ENCODE data around the gene GNL1.
A peak's percentile ranks its signal among the peaks of the same experiment; 100 is the strongest.
"Not testable (repeated sequence)": the region's sequence is repeated elsewhere in the genome, so short reads cannot be mapped to it uniquely, and the experiment has no call there.

The GNL1 gene, protein sequence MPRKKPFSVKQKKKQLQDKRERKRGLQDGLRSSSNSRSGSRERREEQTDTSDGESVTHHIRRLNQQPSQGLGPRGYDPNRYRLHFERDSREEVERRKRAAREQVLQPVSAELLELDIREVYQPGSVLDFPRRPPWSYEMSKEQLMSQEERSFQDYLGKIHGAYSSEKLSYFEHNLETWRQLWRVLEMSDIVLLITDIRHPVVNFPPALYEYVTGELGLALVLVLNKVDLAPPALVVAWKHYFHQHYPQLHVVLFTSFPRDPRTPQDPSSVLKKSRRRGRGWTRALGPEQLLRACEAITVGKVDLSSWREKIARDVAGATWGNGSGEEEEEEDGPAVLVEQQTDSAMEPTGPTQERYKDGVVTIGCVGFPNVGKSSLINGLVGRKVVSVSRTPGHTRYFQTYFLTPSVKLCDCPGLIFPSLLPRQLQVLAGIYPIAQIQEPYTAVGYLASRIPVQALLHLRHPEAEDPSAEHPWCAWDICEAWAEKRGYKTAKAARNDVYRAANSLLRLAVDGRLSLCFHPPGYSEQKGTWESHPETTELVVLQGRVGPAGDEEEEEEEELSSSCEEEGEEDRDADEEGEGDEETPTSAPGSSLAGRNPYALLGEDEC
- total RNA-seq: 81.8 to 204 (median 128) reads per million in 9 experiments

DNA sequence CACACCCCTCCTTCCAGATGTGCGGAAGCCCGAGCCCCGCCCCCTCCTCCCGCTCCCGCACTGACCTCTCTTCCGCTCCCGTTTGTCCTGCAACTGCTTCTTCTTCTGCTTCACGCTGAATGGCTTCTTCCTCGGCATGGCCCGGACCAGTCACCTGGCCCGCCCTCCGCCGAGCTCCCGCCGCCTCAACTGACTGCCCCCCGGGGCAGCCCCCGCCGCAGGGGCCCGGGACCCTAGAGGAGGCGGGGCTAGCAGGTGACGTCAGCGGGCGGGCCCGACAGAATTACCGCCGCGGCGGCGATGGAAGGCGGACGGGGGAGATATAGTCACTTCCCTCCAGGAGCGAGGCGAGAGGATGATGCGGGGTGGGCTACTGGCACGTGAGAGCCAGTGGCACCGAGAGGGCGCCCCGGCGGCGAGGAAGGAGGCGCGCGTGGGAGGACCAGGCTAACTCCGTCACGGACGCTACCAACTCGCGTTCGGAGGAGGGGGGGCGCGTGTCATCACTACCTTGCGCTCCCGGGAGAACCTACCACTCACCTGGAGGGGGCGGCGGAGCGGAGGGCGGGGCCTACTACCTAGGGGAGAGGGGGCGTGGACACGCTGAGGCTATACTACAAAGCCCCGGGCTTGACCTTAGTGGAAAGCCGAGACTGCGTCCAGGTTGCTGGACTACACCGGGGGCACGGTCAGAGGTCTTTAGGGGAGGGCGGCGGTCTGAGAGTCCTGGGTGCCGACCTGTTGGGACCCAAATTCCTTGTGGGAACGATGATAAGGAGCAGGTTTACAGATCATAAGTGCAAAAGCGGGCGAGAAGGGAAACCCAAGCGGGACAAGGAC, at the start of gene GNL1:
TSS of gene GNL1 (minus strand) at position 424 of the 840 bp plus-strand sequence. CDS start at position 138, 286 bp downstream.
- Mint-ChIP-seq H3K36me3 (ENCODE audit: insufficient read depth) (peaks cover 59% of the 10 kb centered on the region), H3K9me3 (no peaks in the 10 kb centered on the region), H3K4me3 (peak within 1 kb of the TSS; percentile 94 to 98), H3K27me3 (no peaks in the 10 kb centered on the region), H3K4me1 (ENCODE audit: low read depth in 2 of 2) (peaks cover 30 to 33% of the 10 kb centered on the region in 2 donors), H3K27ac (peak within 1 kb of the TSS; percentile 99)
- ATAC-seq (replicated peaks): peak; percentile 82
- peak; percentile 99 for DNase-seq

DNA sequence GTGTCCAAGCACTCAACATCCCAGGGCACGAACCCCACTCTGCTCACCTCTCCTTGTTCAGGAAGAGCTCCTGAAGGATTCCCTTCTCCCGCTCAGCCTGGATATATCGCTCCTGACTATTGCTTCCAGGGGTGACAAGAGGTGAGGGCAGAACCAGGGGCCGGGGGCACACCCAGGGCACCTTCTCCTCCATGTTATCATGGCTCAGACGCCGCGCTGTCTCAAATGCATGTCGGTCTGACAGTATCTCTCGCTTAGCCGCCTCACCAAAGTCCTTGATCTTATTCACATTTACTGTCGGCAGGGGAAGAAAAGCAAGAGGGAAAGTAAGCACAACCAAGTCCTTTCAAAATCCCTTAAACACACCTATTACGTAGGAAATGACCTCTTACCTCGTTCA, 47.7 kb upstream of the GNL1 start:
- Mint-ChIP-seq H3K27ac (peak overlapping the region in 1 of 2 donors; percentile 70), H3K36me3 (ENCODE audit: insufficient read depth) (peaks cover 93% of the 10 kb centered on the region), H3K4me1 (ENCODE audit: low read depth in 2 of 2) (peaks cover 21 to 35% of the 10 kb centered on the region in 2 donors), H3K27me3 (no peaks in the 10 kb centered on the region), H3K4me3 (no peak overlapping the region), H3K9me3 (no peaks in the 10 kb centered on the region)
- ATAC-seq (replicated peaks) (no peak), DNase-seq (no peak)

DNA sequence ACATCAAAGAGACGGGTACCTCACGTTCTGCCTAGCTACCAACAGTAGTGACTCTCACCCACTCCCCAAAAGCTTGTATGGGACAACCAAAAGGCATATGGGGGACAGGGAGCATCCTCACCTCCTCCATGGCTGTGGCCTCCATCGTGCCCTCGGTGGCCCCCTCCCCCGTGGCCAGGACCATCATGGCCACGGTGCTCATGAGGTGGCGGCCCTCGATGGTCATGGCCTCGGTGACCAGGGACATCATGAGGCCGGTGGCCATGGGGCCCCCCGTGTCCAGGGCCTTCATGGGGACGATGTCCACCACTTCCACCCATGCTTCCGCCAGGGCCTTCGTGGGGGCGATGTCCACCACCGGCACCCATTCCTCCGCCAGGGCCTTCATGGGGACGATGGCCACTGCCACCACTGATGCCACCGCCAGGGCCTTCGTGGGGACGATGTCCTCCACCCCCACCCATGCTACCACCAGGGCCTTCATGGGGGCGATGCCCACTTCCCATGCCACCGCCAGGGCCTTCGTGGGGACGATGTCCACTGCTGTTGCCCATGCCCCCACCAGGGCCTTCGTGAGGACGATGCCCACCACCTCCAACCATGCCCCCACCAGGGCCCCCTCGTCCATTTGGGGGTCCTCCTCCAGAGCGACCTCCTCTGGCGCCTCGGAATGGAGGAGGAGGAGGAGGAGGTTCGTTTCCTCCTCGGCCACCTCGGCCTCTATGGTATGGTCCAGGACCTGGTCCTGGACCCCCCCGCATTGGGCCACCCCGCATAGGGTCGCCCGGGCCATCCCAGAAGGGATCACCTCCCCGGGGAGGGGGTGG, 45.7 kb upstream of the GNL1 start:
- DNase-seq (no peak), ATAC-seq (replicated peaks) (no peak)
- Mint-ChIP-seq H3K4me1 (ENCODE audit: low read depth in 2 of 2) (peaks cover 19 to 34% of the 10 kb centered on the region in 2 donors), H3K27me3 (no peaks in the 10 kb centered on the region), H3K36me3 (ENCODE audit: insufficient read depth) (peaks cover 81% of the 10 kb centered on the region), H3K9me3 (no peaks in the 10 kb centered on the region), H3K4me3 (peak overlapping the region in 1 of 2 donors; percentile 29), H3K27ac (peak overlapping the region; percentile 84 to 91)

DNA sequence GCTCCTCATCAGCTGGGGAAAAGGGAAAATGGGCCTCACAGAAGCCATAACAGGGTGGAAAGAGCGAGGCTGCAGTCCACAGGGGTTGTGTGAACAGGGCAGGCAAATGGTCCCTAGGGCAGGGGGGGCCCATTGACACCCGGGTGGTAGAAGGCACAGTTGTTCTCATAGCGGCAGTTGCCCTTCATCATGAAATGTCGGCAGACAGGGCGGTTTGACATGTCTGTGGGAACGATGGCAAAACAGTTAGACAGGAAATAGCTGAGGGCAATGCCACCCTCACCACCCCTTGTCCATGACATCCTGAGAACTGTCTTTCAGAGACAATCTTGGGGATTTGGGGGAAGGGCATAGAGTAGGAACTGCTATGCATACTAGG, 45.1 kb upstream of the GNL1 start:
- ATAC-seq (replicated peaks): peak; percentile 74
- Mint-ChIP-seq H3K4me1 (ENCODE audit: low read depth in 2 of 2) (peaks cover 20 to 34% of the 10 kb centered on the region in 2 donors), H3K9me3 (no peaks in the 10 kb centered on the region), H3K27ac (peak overlapping the region; percentile 84 to 91), H3K36me3 (ENCODE audit: insufficient read depth) (peaks cover 75% of the 10 kb centered on the region), H3K27me3 (no peaks in the 10 kb centered on the region), H3K4me3 (peak overlapping the region; percentile 6 to 29)
- DNase-seq: peak; percentile 26 to 35 (median 27)

DNA sequence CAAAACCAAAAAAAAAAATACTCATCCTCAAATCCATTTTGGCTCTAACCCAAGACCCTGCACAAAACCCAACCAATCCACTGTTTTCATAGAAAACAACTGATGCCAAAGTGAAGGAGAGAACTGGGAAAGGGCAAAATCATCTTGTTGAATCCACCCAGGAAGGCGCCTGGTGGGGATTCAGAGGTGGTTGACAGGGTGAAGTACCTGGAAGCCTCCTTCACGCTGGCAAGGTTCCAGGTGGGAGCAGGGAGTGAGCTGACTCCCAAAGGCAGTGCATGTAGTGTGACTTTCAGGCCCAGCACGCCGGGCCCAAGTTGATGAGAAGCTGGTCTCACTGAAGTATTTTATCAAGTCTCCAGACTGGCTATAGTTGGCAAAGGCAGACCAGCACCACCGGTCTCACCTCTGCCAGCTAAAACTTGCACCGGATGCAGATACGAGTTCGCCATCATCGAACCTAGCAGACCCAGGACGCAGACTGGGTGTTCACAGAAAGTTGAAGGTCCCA, 44.2 kb upstream of the GNL1 start:
- no peak for ATAC-seq (replicated peaks)
- Mint-ChIP-seq H3K36me3 (ENCODE audit: insufficient read depth) (peaks cover 66% of the 10 kb centered on the region), H3K9me3 (no peaks in the 10 kb centered on the region), H3K4me3 (peak overlapping the region in 1 of 2 donors; percentile 17), H3K27me3 (no peaks in the 10 kb centered on the region), H3K27ac (peak overlapping the region; percentile 49 to 91), H3K4me1 (ENCODE audit: low read depth in 2 of 2) (peaks cover 17 to 34% of the 10 kb centered on the region in 2 donors)
- no peak for DNase-seq

DNA sequence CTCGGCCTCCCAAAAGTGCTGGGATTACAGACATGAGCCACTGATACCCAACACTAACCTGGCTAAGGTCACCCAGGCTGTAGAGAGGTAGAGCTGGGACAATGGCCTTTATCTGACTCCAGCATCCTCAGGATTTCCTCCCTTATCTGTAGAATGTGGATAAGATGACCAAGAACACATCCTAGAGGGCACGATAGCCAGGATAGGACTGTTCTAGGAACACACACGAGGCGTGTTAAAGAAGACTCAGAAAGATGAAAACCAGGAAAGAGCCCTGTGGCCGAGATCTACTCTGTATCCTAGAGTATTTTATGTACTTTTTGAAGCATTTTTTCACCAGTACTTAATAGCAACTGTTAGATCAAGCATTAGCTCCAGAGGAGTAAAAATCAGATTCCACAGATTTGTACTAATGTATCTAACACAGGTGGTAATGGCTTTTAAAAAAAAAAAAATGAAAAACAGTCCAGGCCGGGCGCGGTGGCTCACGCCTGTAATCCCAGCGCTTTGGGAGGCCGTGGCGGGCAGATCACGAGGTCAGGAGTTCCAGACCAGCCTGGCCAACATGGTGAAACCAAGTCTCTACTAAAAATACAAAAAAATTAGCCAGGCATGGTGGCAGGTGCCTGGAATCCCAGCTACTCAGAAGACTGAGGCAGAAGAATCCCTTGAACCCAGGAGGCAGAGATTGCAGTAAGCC, 43.5 kb upstream of the GNL1 start:
- Mint-ChIP-seq H3K36me3 (ENCODE audit: insufficient read depth) (peaks cover 61% of the 10 kb centered on the region), H3K27ac (peak overlapping the region; percentile 49 to 91), H3K4me3 (no peak overlapping the region), H3K4me1 (ENCODE audit: low read depth in 2 of 2) (peaks cover 17 to 34% of the 10 kb centered on the region in 2 donors), H3K9me3 (no peaks in the 10 kb centered on the region), H3K27me3 (no peaks in the 10 kb centered on the region)
- DNase-seq: no peak
- no peak for ATAC-seq (replicated peaks)

DNA sequence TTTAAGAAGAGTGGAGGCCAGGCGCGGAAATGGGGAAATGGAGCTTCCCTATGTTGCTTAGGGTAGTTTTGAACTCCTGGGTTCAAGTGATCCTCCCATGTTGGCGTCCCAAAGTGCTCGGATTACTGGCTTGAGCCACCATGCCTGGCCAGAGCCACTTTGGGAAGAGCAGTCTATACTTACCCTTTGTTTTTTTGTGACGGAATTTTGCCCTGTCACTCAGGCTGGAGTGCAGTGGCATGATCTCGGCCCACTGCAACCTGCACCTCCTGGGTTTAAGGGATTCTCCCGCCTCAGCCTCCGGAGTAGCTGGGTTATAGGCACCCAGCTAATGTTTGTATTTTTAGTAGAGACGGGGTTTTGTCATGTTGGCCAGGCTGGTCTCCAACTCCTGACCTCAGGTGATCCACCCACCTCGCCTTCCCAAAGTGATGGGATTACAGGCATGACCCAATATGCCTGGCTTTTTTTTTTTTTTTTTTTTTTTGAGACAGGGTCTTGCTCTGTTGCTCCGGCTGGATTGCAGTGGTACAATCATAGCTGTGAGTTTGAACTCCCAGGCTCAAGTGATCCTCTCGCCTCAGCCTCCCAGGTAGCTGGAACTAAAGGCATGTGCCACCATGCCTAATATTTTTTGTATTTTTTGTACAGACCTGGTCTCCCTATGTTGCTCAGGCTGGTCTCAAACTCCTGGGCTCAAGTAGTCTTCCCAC, 42.8 kb upstream of the GNL1 start:
- ATAC-seq (replicated peaks) (no peak), DNase-seq (no peak)
- Mint-ChIP-seq H3K27me3 (no peaks in the 10 kb centered on the region), H3K27ac (peak overlapping the region; percentile 49 to 63), H3K9me3 (no peaks in the 10 kb centered on the region), H3K4me3 (no peak overlapping the region), H3K4me1 (ENCODE audit: low read depth in 2 of 2) (peaks cover 17 to 30% of the 10 kb centered on the region in 2 donors), H3K36me3 (ENCODE audit: insufficient read depth) (peaks cover 59% of the 10 kb centered on the region)

DNA sequence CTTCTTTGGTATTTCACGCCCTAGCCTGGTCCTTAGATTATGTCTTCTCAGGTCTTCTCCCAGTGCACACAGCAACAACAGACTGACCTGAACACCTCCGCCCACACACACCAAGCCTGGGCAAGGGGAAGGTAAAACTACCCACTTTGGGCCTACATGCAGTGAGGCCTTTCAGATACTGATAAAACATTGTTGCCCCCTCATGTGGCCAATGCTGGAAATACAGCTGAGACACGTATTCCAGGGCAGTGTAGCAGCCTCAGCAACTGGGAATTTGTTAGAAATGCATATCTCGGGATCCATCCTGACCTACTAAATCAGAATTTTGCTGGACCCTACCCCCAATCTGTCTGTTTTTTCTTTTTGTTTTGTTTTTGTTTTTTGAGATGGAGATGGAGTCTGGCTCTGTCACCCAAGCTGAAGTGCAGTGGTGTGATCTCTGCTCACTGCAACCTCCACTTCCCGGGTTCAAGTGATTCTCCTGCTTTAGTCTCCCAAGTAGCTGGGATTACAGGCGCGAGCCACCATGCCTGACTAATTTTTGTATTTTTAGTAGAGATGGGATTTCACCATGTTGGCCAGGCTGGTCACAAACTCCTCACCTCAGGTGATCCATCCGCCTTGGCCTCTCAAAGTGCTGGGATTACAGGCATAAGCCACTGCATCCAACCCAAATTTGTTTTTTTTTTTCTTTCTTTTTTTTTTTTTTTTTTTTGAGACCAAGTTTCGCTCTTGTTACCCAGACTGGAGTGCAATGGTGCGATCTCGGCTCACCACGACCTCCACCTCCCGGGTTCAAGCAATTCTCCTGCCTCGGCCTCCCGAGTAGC, 41.2 kb upstream of the GNL1 start:
- ATAC-seq (replicated peaks) (peak; percentile 83), DNase-seq (peak; percentile 76 to 88 (median 83))
- Mint-ChIP-seq H3K36me3 (ENCODE audit: insufficient read depth) (peaks cover 50% of the 10 kb centered on the region), H3K4me1 (ENCODE audit: low read depth in 2 of 2) (peaks cover 14 to 20% of the 10 kb centered on the region in 2 donors), H3K27ac (peak overlapping the region; percentile 44 to 76)
- H3K4me3 Mint-ChIP-seq, H3K9me3 Mint-ChIP-seq, H3K27me3 Mint-ChIP-seq: not testable (repeated sequence)

DNA sequence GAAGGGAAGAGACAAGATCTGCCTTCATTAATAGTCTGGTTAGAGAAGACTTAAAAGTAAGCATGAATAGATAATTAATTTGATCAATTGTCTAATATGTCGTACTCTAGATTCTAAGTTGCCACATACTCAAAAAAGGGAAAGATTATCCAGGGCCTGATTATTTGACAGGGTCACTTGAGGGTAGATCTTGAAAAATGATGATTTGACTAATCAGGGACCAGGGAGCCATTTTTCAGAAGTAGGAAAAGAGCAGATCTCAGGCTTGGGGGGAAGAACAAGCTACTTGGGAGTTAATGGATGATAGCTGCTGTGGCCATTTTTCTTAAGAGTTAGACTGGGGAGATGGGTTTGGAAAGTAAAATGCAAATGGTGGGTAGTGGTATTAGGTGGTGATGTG, 36.0 kb upstream of the GNL1 start:
- no peak overlapping the region for H3K4me3 Mint-ChIP-seq
- H3K9me3 Mint-ChIP-seq: no peaks in the 10 kb centered on the region
- ATAC-seq (replicated peaks) (no peak), DNase-seq (no peak)
- H3K27me3 Mint-ChIP-seq: no peaks in the 10 kb centered on the region
- H3K36me3 Mint-ChIP-seq (ENCODE audit: insufficient read depth): peaks cover 66% of the 10 kb centered on the region
- peaks cover 9% of the 10 kb centered on the region in 2 donors for H3K4me1 Mint-ChIP-seq (ENCODE audit: low read depth in 2 of 2)
- H3K27ac Mint-ChIP-seq: peak overlapping the region in 1 of 2 donors; percentile 22

DNA sequence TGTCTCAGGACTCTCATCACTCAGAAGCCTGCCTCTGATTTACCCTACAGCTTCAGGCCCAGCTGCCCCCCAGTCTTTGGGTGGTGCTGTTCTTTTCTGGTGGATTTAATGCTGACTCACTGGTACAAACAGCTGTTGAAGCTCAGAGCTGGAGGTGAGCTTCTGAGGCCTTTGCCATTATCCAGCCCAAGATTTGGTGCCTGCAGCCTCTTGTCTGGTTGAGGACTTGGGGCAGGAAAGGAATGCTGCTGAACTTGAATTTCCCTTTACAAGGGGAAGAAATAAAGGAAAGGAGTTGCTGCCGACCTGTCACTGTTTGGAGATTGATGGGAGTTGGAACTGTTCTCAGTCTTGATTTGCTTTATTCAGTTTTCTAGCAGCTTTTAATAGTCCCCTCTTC, 34.7 kb upstream of the GNL1 start:
- Mint-ChIP-seq H3K27ac (peak overlapping the region in 1 of 2 donors; percentile 62), H3K27me3 (no peaks in the 10 kb centered on the region), H3K36me3 (ENCODE audit: insufficient read depth) (peaks cover 76% of the 10 kb centered on the region), H3K9me3 (no peaks in the 10 kb centered on the region), H3K4me1 (ENCODE audit: low read depth in 2 of 2) (peaks cover 6 to 8% of the 10 kb centered on the region in 2 donors), H3K4me3 (no peak overlapping the region)
- DNase-seq (no peak), ATAC-seq (replicated peaks) (no peak)

DNA sequence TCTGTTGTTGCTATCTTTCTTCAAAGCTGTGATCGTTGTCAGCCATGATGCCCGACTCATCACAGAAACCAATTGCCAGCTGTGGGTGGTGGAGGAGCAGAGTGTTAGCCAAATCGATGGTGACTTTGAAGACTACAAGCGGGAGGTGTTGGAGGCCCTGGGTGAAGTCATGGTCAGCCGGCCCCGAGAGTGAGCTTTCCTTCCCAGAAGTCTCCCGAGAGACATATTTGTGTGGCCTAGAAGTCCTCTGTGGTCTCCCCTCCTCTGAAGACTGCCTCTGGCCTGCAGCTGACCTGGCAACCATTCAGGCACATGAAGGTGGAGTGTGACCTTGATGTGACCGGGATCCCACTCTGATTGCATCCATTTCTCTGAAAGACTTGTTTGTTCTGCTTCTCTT, 34.2 kb upstream of the GNL1 start:
- Mint-ChIP-seq H3K27me3 (no peaks in the 10 kb centered on the region), H3K4me1 (ENCODE audit: low read depth in 2 of 2) (peaks cover 6 to 8% of the 10 kb centered on the region in 2 donors), H3K36me3 (ENCODE audit: insufficient read depth) (peaks cover 81% of the 10 kb centered on the region), H3K9me3 (no peaks in the 10 kb centered on the region), H3K4me3 (no peak overlapping the region), H3K27ac (peak overlapping the region in 1 of 2 donors; percentile 62)
- no peak for ATAC-seq (replicated peaks)
- no peak for DNase-seq
